ENCODE measurements around the gene ALDOC.
"Not testable (repeated sequence)": the region's sequence is repeated elsewhere in the genome, so short reads cannot be mapped to it uniquely, and the experiment has no call there.

ALDOC gene

DNA sequence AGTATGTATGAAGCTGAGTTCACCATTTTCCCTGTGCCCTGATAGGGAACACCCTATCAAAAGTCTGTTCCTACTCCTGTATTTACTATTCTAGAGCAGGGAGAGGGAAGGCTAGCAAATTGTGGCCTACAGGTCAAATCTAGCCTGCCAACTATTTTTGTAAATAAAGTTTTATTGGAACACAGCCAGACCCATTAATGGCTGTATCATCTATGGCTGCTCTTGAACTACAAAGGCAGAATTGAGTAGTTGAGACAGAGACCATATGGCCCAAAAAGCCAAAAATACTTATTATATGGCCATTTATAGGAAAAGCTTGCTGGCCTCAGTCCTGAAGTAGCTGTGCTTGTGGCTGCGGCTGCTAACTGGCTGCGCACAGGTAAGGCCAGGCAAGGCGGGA is 4.3 kb upstream of the ALDOC start:
- no peak for DNase-seq

GRCh38 chr17:28579526-28579925 is 2.8 kb upstream of the ALDOC start:
- DNase-seq, result no peak

GRCh38 chr17:28578246-28579195 is 1.8 kb upstream of the ALDOC start:
- DNase-seq, result no peak

DNA sequence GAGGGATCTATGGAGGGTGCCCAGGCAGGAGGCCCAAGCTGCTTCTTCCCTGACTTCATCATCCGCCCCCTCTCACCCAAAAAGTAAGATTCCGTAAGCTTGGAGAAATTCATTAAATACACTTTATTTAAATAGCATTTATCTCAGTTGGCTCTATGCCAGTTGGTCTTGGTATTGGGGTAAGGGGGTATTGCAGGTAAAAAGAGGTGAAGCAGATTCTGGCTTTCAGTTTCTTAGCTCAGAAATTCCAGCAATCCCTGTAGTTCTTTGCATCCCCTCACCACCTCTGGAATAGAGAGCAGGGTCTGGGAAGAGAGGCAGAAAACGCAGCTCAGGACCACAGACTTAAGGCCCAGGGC is 750 bp upstream of the ALDOC start:
- DNase-seq, result no peak

DNA sequence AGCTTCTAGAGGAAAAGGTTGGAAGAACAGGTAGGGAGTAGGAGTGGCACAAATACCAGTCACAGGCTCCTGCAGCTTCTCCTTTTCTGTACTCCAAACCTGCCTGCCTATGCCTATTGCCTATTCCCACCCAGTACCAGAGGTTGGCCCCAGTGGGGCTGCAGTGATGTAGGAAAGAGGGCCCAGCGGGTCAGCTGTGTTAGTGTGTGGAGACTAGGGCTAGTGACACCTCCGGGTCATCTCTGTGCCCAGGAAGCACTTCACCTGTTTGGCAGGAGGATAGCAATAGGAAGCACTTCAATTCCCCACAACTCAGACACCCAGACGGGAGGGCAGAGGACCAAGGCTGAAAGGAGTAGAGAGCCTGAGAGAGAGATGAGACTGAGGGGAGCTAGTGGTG is 679 bp downstream of the ALDOC start:
- not testable (repeated sequence) for DNase-seq

DNA sequence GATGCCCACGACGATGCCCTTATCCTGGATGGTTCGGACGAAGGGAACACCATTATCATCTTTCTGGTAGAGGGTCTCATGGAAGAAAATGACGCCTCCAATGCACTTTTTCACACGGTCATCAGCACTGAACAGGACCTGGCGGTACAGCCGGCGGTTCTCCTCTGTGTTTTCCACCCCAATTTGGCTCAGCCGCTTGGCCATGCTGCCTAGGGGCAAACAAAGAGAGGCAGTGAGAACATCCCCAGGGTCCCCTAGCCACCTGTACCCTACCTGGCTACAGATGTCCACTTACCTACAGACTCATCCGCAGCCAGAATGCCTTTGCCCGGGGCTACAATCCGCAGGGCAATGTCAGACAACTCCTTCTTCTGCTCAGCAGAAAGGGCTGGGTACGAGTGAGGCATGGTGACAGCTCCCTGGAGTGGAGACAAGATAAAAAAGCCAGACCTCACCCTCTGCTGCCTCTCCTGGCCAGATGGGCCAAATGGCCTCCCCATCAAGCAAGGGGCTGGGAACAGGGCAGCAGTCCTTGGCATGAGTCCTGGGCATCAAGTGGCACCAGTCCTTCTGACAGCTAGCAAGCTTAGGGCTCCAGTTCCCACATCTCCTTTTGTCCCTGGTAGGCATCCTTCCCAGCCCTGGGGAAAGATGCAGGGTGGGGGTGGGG is 1.4 kb downstream of the ALDOC start:
- DNase-seq, result no peak

GRCh38 chr17:28574526-28574925 is 2.2 kb downstream of the ALDOC start:
- no peak for DNase-seq

GRCh38 chr17:28573966-28574480 is 2.7 kb downstream of the ALDOC start:
- DNase-seq, result no peak

DNA sequence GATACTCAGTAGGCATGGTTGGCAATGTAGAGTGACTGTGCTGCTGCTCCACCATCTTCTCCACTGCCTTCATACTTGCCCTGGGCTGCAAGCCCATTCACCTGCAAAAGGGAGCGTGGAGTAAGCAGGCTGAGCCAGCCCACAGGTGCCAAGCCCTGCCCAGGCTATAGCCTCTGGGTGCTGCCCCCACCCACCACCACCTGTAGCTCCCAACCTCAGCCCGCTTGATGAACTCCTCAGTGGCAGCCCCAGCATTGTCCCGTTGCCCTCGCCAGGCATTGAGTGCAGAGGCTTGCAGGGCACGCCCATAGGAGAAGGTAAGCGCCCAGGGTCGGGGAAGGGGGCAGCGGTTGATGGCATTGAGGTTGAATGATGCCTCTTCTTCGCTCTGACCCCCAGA is 3.2 kb downstream of the ALDOC start:
- DNase-seq, result no peak

DNA sequence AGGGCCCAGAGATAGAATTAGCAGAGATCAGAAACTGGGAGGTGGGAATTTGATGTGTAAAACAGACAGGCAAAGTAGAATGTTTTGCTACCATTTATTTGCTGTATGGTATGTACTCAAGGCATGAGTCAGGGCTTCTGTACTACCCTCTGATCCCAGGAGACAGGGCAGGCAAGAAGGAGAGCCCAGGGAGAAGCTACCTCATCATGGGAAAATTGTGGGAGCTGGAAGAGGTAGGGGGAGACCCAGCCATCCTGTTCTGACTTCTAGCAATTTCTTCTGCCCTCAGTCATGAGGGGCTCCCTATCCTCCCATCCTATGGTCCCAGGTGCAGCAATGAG is 3.7 kb downstream of the ALDOC start:
- DNase-seq, result no peak

DNA sequence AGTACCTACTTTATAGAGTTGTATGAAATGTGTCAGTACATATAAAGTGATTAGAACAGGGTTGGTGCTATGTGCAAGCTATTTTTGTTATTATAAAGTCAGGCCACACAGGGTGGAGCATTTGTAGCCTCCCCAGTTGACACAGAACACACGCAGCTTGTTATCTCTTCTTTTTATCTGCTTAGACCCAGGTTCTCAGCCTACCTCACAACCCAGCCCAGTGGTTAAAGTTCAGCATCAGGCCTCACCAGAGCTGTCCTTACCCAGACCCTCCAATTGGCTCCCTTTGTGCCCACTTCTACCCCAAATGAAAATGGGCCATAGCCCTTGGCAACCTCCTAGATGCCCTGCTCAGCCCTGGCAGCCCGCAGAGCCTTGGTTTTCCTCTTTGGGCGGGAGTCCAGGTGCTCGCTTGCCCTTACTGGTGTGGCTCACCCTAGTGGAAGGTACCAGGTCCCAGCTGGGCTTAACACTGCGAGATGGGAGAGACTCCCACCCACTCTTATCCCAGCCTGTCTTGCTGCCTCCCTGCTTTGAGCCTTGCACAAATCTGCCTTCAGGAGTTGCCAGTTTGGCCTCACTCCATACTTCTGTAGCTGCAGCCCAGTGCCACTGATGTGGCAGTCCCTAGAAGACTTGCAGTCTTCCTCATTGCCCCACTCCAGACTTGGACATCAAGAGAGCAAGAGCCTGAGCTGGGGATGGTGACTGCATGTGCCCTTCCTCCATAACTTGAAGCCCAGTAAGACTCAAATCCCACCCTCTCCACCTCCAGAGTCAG is 4.2 kb downstream of the ALDOC start:
- no peak for DNase-seq

DNA sequence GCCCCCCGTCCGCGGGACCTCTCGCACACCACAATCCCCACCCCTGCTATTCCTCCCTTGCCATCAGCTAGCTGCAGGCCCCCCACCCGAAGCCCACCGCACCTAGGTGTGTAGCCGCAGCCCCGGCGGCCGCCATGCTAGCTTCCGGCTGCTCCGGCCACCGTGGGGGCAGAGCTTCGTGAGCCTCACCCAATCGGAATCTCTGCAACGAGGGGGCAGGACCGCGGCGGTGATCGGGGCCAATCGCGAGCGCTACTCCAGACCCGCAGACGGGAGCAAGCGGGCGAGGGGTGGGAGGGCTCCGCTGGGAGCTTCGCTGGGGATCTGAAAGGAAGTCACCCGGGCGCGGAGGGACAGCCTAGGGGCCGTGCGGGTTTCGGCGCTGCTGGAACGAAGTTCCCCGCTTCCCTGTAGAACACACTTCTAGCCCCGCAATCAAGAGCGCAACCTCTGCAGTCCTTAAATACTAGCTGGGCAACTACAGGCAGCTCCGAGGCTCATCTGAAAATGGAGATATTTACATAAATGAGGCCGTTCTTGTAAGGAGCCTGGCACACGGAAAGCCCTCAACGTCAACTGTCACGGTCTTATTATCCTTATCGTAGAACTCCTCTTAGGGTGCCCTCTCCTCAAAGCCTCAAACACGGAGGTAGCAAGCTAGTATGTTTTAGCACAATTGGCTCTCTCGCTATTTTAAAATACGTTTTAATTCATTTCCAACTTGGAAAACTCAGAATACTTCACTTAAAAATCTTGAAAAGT is 5.2 kb downstream of the ALDOC start, which contains the start of gene PIGS:
Gene PIGS, minus strand, starts transcription at position 164 of the 762 bp plus-strand sequence. Its CDS starts 28 bp downstream, at position 136.
- DNase-seq, result peak; percentile 95 to 98 (median 96)

DNA sequence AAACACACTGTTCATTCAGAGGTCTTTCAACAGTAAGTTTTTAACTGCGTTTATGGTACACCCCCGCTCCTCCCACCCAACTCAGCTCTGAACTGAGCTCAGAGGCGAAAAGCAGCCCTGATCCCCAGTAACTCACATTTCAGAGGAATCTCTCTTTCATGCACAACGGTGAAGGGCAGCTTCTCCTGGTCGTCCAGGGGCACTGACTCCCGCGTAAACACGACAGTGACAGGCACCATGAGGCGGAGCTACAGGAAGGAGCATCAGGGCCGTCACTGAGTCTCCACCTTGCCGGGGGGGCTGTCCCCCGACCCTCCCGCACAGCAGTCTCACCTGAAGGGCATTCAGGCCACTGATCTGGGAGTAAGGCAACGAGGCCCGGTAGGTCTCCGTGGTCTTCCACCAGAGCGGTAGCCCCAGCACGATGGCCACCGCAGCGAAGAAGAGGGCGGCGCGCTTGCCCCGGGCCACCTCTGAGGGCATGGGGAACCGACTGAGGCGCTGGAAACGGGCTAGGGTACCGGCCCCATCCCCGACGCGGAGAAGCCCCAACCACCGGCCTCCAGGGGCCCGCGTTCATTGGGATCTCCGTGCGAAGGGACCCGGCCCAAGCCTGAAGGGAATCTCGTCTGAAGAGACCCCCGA is 5.9 kb downstream of the ALDOC start:
- peak in 3 of 4 experiments; percentile 27 to 42 (median 31) for DNase-seq

- DNase-seq, result no peak
These were observed 7.2 kb downstream of the ALDOC start for GRCh38 chr17:28569446-28569845.

DNA sequence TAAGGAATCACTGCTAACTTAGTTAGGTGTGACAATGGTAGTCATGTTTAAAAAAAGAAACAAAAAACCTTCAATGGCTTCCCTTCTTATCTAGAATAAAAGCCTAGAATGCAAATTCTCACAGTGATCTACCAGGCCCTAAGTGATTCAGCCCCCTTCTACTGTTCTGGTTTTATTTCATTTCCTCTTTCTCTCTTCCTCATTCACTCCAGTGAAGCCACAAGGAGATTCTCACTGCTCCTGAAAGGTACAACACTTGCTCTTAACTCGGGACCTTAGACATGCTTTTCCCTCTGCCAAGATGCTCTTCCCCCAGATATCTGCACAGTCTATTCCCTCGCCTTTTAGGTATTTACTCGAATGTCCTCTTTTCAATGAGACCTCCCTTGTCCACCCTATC is 9.1 kb downstream of the ALDOC start:
- peak; percentile 38 to 75 (median 57) for DNase-seq

GRCh38 chr17:28563475-28563874 is 13.2 kb downstream of the ALDOC start:
- DNase-seq, result no peak

DNA sequence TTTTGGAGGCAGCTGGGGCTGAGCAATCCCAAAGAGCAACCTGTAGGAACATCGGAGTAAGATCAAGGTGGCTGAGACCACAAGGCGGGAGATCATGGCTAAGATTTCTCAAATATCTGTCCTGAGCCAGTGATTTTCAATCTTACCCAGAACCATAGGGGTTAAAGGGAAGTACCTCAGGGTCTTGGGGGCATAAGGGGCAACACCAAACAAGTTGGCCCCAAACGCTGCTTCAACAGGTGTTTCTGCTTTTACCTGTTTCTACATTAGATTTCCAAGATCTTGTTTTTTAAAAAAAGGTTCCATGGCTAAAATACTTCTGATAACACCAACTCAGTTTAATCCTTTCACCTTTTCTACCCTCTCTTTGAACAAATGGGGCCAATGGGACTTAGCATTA is 21.7 kb downstream of the ALDOC start:
- no peak for DNase-seq

DNA sequence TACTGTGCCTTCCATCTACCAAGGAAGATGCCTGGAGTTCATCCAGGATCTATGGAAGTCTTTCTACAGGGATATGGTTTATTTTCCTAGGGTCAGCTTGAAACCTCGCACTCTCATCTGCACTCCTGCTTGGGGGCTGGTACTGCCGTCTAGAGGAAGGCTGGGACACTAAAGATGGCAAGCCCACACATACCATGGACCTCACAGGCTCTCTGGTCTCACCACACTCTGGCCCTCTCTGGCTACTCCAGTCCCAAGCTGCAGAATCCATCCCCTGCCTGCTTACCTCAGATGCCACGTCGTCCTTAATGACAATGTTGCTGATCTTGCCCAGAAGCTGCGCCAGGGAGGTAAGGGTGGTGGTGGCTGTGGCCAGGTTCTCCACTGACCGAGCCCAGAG is 22.1 kb downstream of the ALDOC start:
- DNase-seq, result peak in 2 of 4 experiments; percentile 16 to 31

DNA sequence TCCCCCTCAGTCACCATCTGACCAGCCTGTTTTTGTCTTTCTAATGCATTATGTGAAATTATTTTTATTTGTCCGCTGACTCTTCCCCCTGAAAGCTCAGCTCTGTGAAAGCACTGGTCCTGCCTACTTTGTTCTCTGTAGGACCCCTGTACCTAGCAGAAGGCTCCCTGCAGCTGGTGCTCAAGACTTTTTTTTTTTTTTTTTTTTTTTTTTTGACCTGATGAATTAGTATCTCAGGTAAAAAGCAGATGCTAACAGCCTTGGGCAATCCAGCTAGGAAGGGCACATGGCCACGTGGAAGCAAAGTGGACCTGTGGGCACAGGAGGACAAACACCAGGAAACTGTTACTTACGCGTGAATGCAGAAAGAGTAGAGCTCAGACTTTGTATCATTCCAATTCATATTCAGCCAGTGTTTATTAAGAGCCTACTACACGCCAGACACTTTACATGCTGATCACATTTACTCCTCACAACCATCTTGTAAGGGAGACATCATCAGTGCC is 23.6 kb downstream of the ALDOC start:
- DNase-seq, result no peak

DNA sequence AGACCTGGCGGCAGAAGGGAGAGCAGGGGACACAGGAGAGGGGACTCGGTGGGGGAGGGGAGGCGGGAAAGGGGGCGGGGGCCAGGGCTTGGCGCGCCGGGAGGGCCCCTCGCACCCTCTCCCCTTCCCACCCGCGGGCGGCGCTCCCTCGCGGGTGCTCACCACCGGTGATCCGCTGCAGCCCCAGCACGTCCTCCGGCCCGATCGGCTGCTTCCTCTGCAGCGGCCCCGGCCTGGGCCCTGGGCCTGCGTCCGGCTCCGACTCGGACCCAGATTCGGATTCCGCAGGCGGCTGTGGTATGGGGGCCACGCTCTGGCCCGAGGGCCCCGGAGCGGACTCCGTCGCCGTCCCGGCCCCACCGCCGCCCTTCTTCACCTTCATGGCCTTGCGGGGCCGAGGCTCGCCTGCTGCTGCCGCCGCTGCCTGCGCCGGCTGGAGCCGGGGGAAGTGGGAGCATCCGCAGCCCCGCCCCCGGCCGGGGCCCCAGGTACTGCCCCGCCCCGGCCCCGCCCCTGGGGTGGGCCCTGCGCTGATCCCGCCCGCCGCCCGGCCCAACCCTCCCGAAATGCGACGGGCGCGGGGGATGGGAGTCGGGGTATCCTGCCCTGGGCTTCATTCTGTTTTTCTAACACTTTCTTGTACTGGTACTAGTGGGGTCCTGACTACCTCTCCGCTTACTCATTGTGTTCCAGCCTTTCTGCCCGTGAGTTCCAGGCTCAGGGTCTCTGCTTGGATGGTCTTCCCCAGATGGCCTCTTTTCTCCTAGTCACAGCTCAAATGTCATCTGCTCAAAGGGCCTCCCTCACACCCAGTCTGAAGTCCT is 24.3 kb downstream of the ALDOC start, which contains the start of gene UNC119:
Gene UNC119, minus strand, starts transcription at position 449 of the 824 bp plus-strand sequence. Its CDS starts 67 bp downstream, at position 382.
- DNase-seq, result peak; percentile 80 to 95 (median 88)
